Endodermal cell (in vitro differentiated cells): ENCODE data around the gene HDAC4. TPM values are rescaled to one million over a fixed set of nuclear protein-coding genes. Genes with fewer than 3 reads are reported as not detected.

Experiments
- DNase-seq: peaks from one replicate; pipeline ENCODE4 v3.0.0-alpha.2; 2017
- H3K27ac ChIP-seq: 2 replicates; pipeline ENCODE4 v1.5.1; 2013; ENCODE audit warnings: mild to moderate bottlenecking, low read depth, low read length, moderate library complexity
- H3K27me3 ChIP-seq: 2 replicates; pipeline ENCODE4 v1.6.1; 2013; ENCODE audit warnings: mild to moderate bottlenecking, low read length, moderate library complexity; ENCODE audit not compliant: insufficient read depth, control insufficient read depth, poor library complexity, severe bottlenecking
- H3K36me3 ChIP-seq: 2 replicates; pipeline ENCODE4 v1.7.0; 2013; ENCODE audit warnings: mild to moderate bottlenecking, low read length, moderate library complexity; ENCODE audit not compliant: control insufficient read depth, insufficient read depth
- H3K4me1 ChIP-seq: one replicate; pipeline ENCODE4 v1.7.0; 2013; ENCODE audit warnings: low read length; ENCODE audit not compliant: control insufficient read depth, insufficient read depth
- H3K4me3 ChIP-seq: 2 replicates; pipeline ENCODE4 v1.5.1; 2013; ENCODE audit warnings: mild to moderate bottlenecking, low read length, moderate library complexity
- H3K9ac ChIP-seq: 2 replicates; pipeline ENCODE4 v1.6.1; 2013; ENCODE audit warnings: mild to moderate bottlenecking, low read length, moderate library complexity; ENCODE audit not compliant: poor library complexity, severe bottlenecking; ENCODE audit errors: extremely low read depth
- H3K9me3 ChIP-seq: 2 replicates; pipeline ENCODE4 v1.6.1; 2013; ENCODE audit warnings: mild to moderate bottlenecking, low read length, moderate library complexity; ENCODE audit not compliant: control insufficient read depth
- H3K27ac Mint-ChIP-seq: 2 replicates; pipeline ENCODE4 v1.8.0; 2020; ENCODE audit warnings: mixed read lengths
- H3K27me3 Mint-ChIP-seq: 2 replicates; pipeline ENCODE4 v1.8.0; 2021; ENCODE audit warnings: mild to moderate bottlenecking, mixed read lengths; ENCODE audit not compliant: insufficient read depth
- H3K36me3 Mint-ChIP-seq: 2 replicates; pipeline ENCODE4 v1.8.0; 2020; ENCODE audit warnings: low read depth, mixed read lengths
- H3K4me1 Mint-ChIP-seq: 2 replicates; pipeline ENCODE4 v1.8.0; 2020; ENCODE audit warnings: mixed read lengths
- H3K4me3 Mint-ChIP-seq: 2 replicates; pipeline ENCODE4 v1.8.0; 2020; ENCODE audit warnings: mild to moderate bottlenecking, moderate library complexity, mixed read lengths
- H3K9me3 Mint-ChIP-seq: 2 replicates; pipeline ENCODE4 v1.8.0; 2020; ENCODE audit warnings: mild to moderate bottlenecking, mixed read lengths
- CTCF ChIP-seq: fragments of 200-600 bp; sonication (generic); conservative IDR thresholded peaks from 2 replicates; pipeline ENCODE4 v1.5.0; 2021; ENCODE audit warnings: antibody characterized with exemption, mild to moderate bottlenecking
- WGBS, 2 experiments: methylation state at CpG; one replicate each; pipeline versions ENCODE4 v1.1.5 to v1.1.7; 2013; ENCODE audit warnings: missing lambda C conversion rate in 2 of 2, mixed read lengths in 1 of 2; ENCODE audit not compliant: insufficient coverage in 1 of 2, insufficient read length in 1 of 2; 5-methylcytosine and 5-hydroxymethylcytosine counted together
- total RNA-seq, 2 donors: library from RNA; stranded (reverse); fragmentation: NEBNext Ultra II Directional in 1 of 2; extraction: Animal tissue kit (Norgen Biotek cat#: 25700) in 1 of 2; gene quantifications; 2 replicates in 1 of 2; 3 replicates in 1 of 2; pipeline ENCODE4 v1.2.1, GENCODE V29; 2021

HDAC4 gene
- total RNA-seq, 2 donors from 2014 or later = 45.7 to 51.2 TPM

- Mint-ChIP-seq H3K27me3 (no peaks in the 10 kb centered on the region), H3K27ac (no peak overlapping the region), H3K4me1 (peaks cover 2% of the 10 kb centered on the region), H3K4me3 (no peak overlapping the region), H3K36me3 (peaks cover 14% of the 10 kb centered on the region), H3K9me3 (no peaks in the 10 kb centered on the region)
- H3K9me3 ChIP-seq = no peaks in the 10 kb centered on the region
- H3K9ac ChIP-seq = no peak overlapping the region
- no peak overlapping the region for H3K27ac ChIP-seq
- H3K4me3 ChIP-seq = no peak overlapping the region
- peaks cover 4% of the 10 kb centered on the region for H3K36me3 ChIP-seq
- TF ChIP-seq CTCF = no peak
- WGBS, 2 experiments = 80 to 96% methylated on average over 5 to 12 of the region's 12 CpGs
- no peaks in the 10 kb centered on the region for H3K27me3 ChIP-seq
- no peak for DNase-seq
- no peaks in the 10 kb centered on the region for H3K4me1 ChIP-seq
These were observed 8.8 kb downstream of the HDAC4 start for GRCh38 chr2:239392072-239392357.

GRCh38 chr2:239391286-239392071, 9.3 kb downstream of the HDAC4 start:
- no peaks in the 10 kb centered on the region for H3K4me1 ChIP-seq
- WGBS, 2 experiments = 91 to 96% methylated on average over 17 to 24 of the region's 24 CpGs
- H3K36me3 ChIP-seq = peaks cover 4% of the 10 kb centered on the region
- no peak for TF ChIP-seq CTCF
- H3K27me3 ChIP-seq = no peaks in the 10 kb centered on the region
- no peak overlapping the region for H3K4me3 Mint-ChIP-seq
- no peak overlapping the region for H3K9ac ChIP-seq
- no peaks in the 10 kb centered on the region for H3K27me3 Mint-ChIP-seq
- no peaks in the 10 kb centered on the region for H3K9me3 Mint-ChIP-seq
- no peak for DNase-seq
- peaks cover 14% of the 10 kb centered on the region for H3K36me3 Mint-ChIP-seq
- H3K4me3 ChIP-seq = no peak overlapping the region
- no peak overlapping the region for H3K27ac ChIP-seq
- no peaks in the 10 kb centered on the region for H3K9me3 ChIP-seq
- peaks cover 2% of the 10 kb centered on the region for H3K4me1 Mint-ChIP-seq
- H3K27ac Mint-ChIP-seq = no peak overlapping the region

- no peaks in the 10 kb centered on the region for H3K27me3 ChIP-seq
- Mint-ChIP-seq H3K27me3 (no peaks in the 10 kb centered on the region), H3K9me3 (no peaks in the 10 kb centered on the region), H3K4me3 (no peak overlapping the region), H3K36me3 (peaks cover 14% of the 10 kb centered on the region), H3K27ac (no peak overlapping the region), H3K4me1 (peaks cover 2% of the 10 kb centered on the region)
- no peak overlapping the region for H3K9ac ChIP-seq
- H3K4me1 ChIP-seq = no peaks in the 10 kb centered on the region
- H3K9me3 ChIP-seq = no peaks in the 10 kb centered on the region
- peak; percentile 37 for TF ChIP-seq CTCF
- no peak overlapping the region for H3K4me3 ChIP-seq
- no peak overlapping the region for H3K27ac ChIP-seq
- 96 to 97% methylated on average over 21 to 26 of the region's 26 CpGs for WGBS, 2 experiments
- peaks cover 4% of the 10 kb centered on the region for H3K36me3 ChIP-seq
- no peak for DNase-seq
These were observed 10.1 kb downstream of the HDAC4 start for GRCh38 chr2:239390546-239391285.
